Thyroid gland (tissue), 4 donors: Measurements from ENCODE around the gene SUGCT. TPM values are rescaled to one million over a fixed set of nuclear protein-coding genes. Genes with fewer than 3 reads are reported as not detected.

Source experiments
- DNase-seq, 2 donors: peaks; one replicate each; pipeline ENCODE4 v3.0.0-alpha.2; 2019
- H3K27ac ChIP-seq, 3 donors: fragments of 200-600 bp; sonication (generic); 1 replicate in 2 of 3; 2 replicates in 1 of 3; pipeline ENCODE4 v1.5.1; 2016 to 2019; ENCODE audit warnings: mild to moderate bottlenecking in 1 of 3, moderate library complexity in 1 of 3
- H3K27me3 ChIP-seq: fragments of 200-600 bp; sonication (generic); one replicate; pipeline ENCODE4 v1.5.1; 2019
- H3K36me3 ChIP-seq, 2 donors: fragments of 200-600 bp; sonication (generic); one replicate each; pipeline ENCODE4 v1.5.1; 2016 to 2019
- H3K4me1 ChIP-seq, 2 donors: fragments of 200-600 bp; sonication (generic); one replicate each; pipeline ENCODE4 v1.5.1; 2017 to 2019
- H3K4me3 ChIP-seq, 3 donors: fragments of 200-600 bp; sonication (generic); replicated peaks in 1 of 3; 1 replicate in 2 of 3; 2 replicates in 1 of 3; pipeline ENCODE4 v1.5.1; 2016; ENCODE audit warnings: mild to moderate bottlenecking in 1 of 3
- H3K9me3 ChIP-seq: fragments of 200-600 bp; sonication (generic); one replicate; pipeline ENCODE4 v1.5.1; 2017
- CTCF ChIP-seq, 6 experiments: fragments of 200-600 bp in 3 of 6; fragments of 450-650 bp in 3 of 6; sonication (generic) in 3 of 6; IDR thresholded peaks; one replicate each; pipeline ENCODE4 v1.5.1; 2016 to 2019; ENCODE audit warnings: antibody characterized with exemption in 6 of 6, mild to moderate bottlenecking in 2 of 6, inconsistent platforms in 1 of 6, moderate library complexity in 1 of 6
- POLR2A ChIP-seq, 2 donors: fragments of 450-650 bp; IDR thresholded peaks; one replicate each; pipeline ENCODE4 v1.6.1; 2017; ENCODE audit warnings: antibody characterized with exemption in 2 of 2, mild to moderate bottlenecking in 2 of 2, moderate library complexity in 1 of 2
- WGBS, 2 donors: methylation state at CpG; one replicate each; pipeline ENCODE4 v1.1.5; 2017; 5-methylcytosine and 5-hydroxymethylcytosine counted together
- intact Hi-C: fragments of 100-400 bp; cut with DNase I; formaldehyde crosslinking; loops from one replicate; pipeline ENCODE4 v1.15.1; 2023
- total RNA-seq, 4 donors: library from RNA; depleted of rRNA; stranded (reverse); fragments of >200 nt; gene quantifications; one replicate each; pipeline ENCODE4 v1.2.3, GENCODE V29; 2016

SUGCT gene
- total RNA-seq, 4 donors from 2014 or later = 1.3 to 15.2 (median 3.2) TPM

- Histone ChIP-seq H3K36me3 (no peaks in the 10 kb centered on the region), H3K27me3 (no peaks in the 10 kb centered on the region), H3K9me3 (no peaks in the 10 kb centered on the region), H3K4me3 (no peak overlapping the region), H3K4me1 (no peaks in the 10 kb centered on the region), H3K27ac (no peak overlapping the region)
- TF ChIP-seq CTCF (IDR thresholded peaks at IDR 0.05) (no peak), POLR2A (IDR thresholded peaks at IDR 0.05) (no peak)
- 62 to 66% methylated on average over 5 of the region's 5 CpGs for WGBS, 2 donors
- DNase-seq = no peak
- intact Hi-C loops = no loop called here
Observed at GRCh38 chr7:40579401-40579800, 444.6 kb downstream of the SUGCT start.

- no peak for DNase-seq
- no peaks in the 10 kb centered on the region for H3K36me3 ChIP-seq
- no peak overlapping the region for H3K27ac ChIP-seq
- H3K27me3 ChIP-seq = no peaks in the 10 kb centered on the region
- no peaks in the 10 kb centered on the region for H3K9me3 ChIP-seq
- no peak overlapping the region for H3K4me3 ChIP-seq
- TF ChIP-seq POLR2A (IDR thresholded peaks at IDR 0.05) = no peak
- no peak for TF ChIP-seq CTCF (IDR thresholded peaks at IDR 0.05)
- no peaks in the 10 kb centered on the region for H3K4me1 ChIP-seq
- WGBS, 2 donors = 97% methylated on average over 4 of the region's 4 CpGs
- intact Hi-C loops = no loop called here
Observed at GRCh38 chr7:40580776-40581175, 446.0 kb downstream of the SUGCT start.

- H3K27ac ChIP-seq = no peak overlapping the region
- no peak for DNase-seq
Observed at GRCh38 chr7:40582539-40582938, 447.7 kb downstream of the SUGCT start.

DNA sequence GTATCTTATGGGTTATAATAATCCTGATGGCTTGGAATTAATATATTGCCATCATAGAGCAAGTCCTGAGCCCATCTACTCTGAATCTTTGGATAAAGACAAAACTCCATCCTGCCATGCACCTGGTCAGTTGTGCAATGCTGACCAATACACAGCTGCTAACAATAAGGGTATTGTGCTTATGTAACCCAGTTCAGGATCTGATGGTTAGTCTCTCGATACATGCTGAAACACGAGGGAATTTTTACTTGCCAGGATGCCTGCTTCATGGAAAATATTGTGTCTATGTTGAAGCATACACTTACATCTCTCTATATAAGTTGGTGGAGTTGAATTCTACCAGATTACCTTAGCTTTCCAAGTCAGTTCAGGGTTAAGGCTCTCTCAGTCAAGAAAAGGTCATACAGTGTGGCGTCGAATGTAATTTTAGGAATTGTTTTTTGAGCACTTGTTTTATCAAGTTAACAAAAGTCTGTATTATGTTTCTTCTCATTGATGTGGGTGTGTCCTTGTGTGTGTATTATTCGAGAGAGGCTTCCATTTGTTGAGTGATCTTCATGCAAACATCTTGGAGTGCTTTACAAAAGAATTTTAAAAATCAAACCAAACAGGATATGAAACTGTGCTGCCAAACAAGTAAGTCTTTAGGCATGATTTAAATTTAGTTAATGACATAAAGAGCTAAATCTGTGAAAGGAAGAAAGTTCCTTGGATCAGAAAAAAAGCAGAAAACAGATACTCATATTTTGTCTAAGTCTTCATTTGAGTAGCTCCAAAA lies 449.1 kb downstream of the SUGCT start:
- no peaks in the 10 kb centered on the region for H3K9me3 ChIP-seq
- TF ChIP-seq CTCF (IDR thresholded peaks at IDR 0.05) = no peak
- TF ChIP-seq POLR2A (IDR thresholded peaks at IDR 0.05) = no peak
- no peaks in the 10 kb centered on the region for H3K27me3 ChIP-seq
- intact Hi-C loops = no loop called here
- H3K36me3 ChIP-seq = no peaks in the 10 kb centered on the region
- no peaks in the 10 kb centered on the region for H3K4me1 ChIP-seq
- no peak overlapping the region for H3K4me3 ChIP-seq
- no peak overlapping the region for H3K27ac ChIP-seq
- DNase-seq = no peak
- 52 to 64% methylated on average over 5 of the region's 5 CpGs for WGBS, 2 donors

More at GRCh38 chr7:40582539-40582938, 447.7 kb downstream of the SUGCT start:
- no peak overlapping the region for H3K4me3 ChIP-seq
- H3K36me3 ChIP-seq = no peaks in the 10 kb centered on the region
- no peaks in the 10 kb centered on the region for H3K4me1 ChIP-seq
- intact Hi-C loops = no loop called here
- H3K9me3 ChIP-seq = no peaks in the 10 kb centered on the region
- no peaks in the 10 kb centered on the region for H3K27me3 ChIP-seq
- WGBS, 2 donors = 91 to 92% methylated on average over 5 of the region's 5 CpGs
- TF ChIP-seq CTCF (IDR thresholded peaks at IDR 0.05) (no peak), POLR2A (IDR thresholded peaks at IDR 0.05) (no peak)

DNA sequence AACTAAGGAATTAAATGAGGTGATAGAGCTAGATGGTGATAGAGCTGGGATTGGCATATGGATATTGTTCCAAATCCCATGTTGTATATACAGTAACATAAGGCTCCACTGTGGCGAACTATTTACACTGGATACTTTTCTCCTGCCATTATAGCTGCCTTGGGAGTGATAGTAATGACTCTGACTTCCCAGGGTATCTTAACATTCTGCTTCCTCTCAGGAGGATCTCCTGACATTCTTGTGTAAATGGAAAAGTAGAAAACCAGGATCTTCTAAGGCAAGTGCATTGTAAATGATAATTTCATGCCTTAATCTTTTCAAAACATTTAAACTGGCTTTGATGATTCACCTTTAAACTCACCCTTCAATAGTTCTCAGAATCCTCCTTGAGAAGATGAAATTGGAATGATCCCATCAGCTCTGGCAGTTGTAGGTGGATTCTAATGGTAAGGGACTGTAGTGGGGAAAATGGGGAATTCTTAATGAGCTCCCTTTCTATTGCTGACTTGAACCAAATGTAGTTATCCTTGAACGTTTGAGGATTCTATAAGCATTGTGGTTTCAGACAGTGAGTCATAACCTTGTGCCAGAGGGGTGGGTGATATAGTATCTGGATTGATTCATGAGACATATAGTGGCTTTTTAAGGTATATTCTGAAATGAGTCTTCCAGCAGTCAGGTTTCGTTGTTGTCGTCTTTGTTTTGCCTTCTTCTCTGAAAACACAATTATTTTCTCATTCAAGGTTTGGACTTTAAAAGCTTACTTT lies 450.0 kb downstream of the SUGCT start:
- H3K4me1 ChIP-seq = no peaks in the 10 kb centered on the region
- no peak for DNase-seq
- no peak overlapping the region for H3K4me3 ChIP-seq
- no peaks in the 10 kb centered on the region for H3K36me3 ChIP-seq
- 87 to 90% methylated on average over 4 of the region's 4 CpGs for WGBS, 2 donors
- H3K27ac ChIP-seq = no peak overlapping the region
- intact Hi-C loops = no loop called here
- no peaks in the 10 kb centered on the region for H3K9me3 ChIP-seq
- TF ChIP-seq CTCF (IDR thresholded peaks at IDR 0.05) = no peak
- TF ChIP-seq POLR2A (IDR thresholded peaks at IDR 0.05) = no peak
- no peaks in the 10 kb centered on the region for H3K27me3 ChIP-seq
